Measurements from ENCODE around the gene UBL4A. TPM values are rescaled to one million over a fixed set of nuclear protein-coding genes. Genes with fewer than 3 reads are reported as not detected.

UBL4A gene
- total RNA-seq, 2 donors from 2014 or later, result 37.2 to 53.4 TPM

- H3K9me3 Mint-ChIP-seq, result no peaks in the 10 kb centered on the region
- H3K27me3 Mint-ChIP-seq, result no peaks in the 10 kb centered on the region
- H3K36me3 Mint-ChIP-seq (ENCODE audit: low read depth), result peaks cover 26% of the 10 kb centered on the region
- no peaks in the 10 kb centered on the region for H3K4me1 Mint-ChIP-seq
- ATAC-seq (replicated peaks), result no peak
- no peak overlapping the region for H3K4me3 Mint-ChIP-seq
- H3K27ac Mint-ChIP-seq, result no peak overlapping the region
Measured at GRCh38 chrX:154467556-154467955, 18.9 kb downstream of the UBL4A start.

- no peaks in the 10 kb centered on the region for H3K27me3 Mint-ChIP-seq
Measured at GRCh38 chrX:154466907-154467306, 19.5 kb downstream of the UBL4A start.

GRCh38 chrX:154466036-154466435, 20.4 kb downstream of the UBL4A start:
- H3K4me1 Mint-ChIP-seq, result no peaks in the 10 kb centered on the region
- H3K36me3 Mint-ChIP-seq (ENCODE audit: low read depth), result peaks cover 37% of the 10 kb centered on the region
- ATAC-seq (replicated peaks), result no peak
- H3K4me3 Mint-ChIP-seq, result no peak overlapping the region
- no peaks in the 10 kb centered on the region for H3K9me3 Mint-ChIP-seq
- no peaks in the 10 kb centered on the region for H3K27me3 Mint-ChIP-seq
- no peak overlapping the region for H3K27ac Mint-ChIP-seq

More at GRCh38 chrX:154466907-154467306, 19.5 kb downstream of the UBL4A start:
- Mint-ChIP-seq H3K9me3 (no peaks in the 10 kb centered on the region), H3K4me1 (no peaks in the 10 kb centered on the region), H3K4me3 (no peak overlapping the region), H3K27ac (no peak overlapping the region), H3K36me3 (ENCODE audit: low read depth) (peaks cover 29% of the 10 kb centered on the region)
- no peak for ATAC-seq (replicated peaks)

- Mint-ChIP-seq H3K36me3 (ENCODE audit: low read depth) (peaks cover 38% of the 10 kb centered on the region), H3K27me3 (no peaks in the 10 kb centered on the region), H3K4me3 (no peak overlapping the region), H3K9me3 (no peaks in the 10 kb centered on the region), H3K27ac (no peak overlapping the region), H3K4me1 (no peaks in the 10 kb centered on the region)
- ATAC-seq (replicated peaks), result no peak
Measured at GRCh38 chrX:154465601-154466000, 20.8 kb downstream of the UBL4A start.

- no peaks in the 10 kb centered on the region for H3K27me3 Mint-ChIP-seq
- no peak for ATAC-seq (replicated peaks)
- no peaks in the 10 kb centered on the region for H3K4me1 Mint-ChIP-seq
- peaks cover 30% of the 10 kb centered on the region for H3K36me3 Mint-ChIP-seq (ENCODE audit: low read depth)
- H3K9me3 Mint-ChIP-seq, result no peaks in the 10 kb centered on the region
- H3K27ac Mint-ChIP-seq, result no peak overlapping the region
- H3K4me3 Mint-ChIP-seq, result no peak overlapping the region
Measured at GRCh38 chrX:154464806-154465365, 21.5 kb downstream of the UBL4A start.

GRCh38 chrX:154463611-154464220, 22.7 kb downstream of the UBL4A start:
- no peak for ATAC-seq (replicated peaks)
- Mint-ChIP-seq H3K36me3 (ENCODE audit: low read depth) (peaks cover 28% of the 10 kb centered on the region), H3K27ac (no peak overlapping the region), H3K4me1 (no peaks in the 10 kb centered on the region), H3K9me3 (no peaks in the 10 kb centered on the region), H3K27me3 (no peaks in the 10 kb centered on the region), H3K4me3 (no peak overlapping the region)

- Mint-ChIP-seq H3K27ac (no peak overlapping the region), H3K9me3 (no peaks in the 10 kb centered on the region), H3K36me3 (ENCODE audit: low read depth) (peaks cover 32% of the 10 kb centered on the region), H3K4me3 (no peak overlapping the region), H3K4me1 (no peaks in the 10 kb centered on the region), H3K27me3 (no peaks in the 10 kb centered on the region)
- ATAC-seq (replicated peaks), result no peak
Measured at GRCh38 chrX:154462396-154462795, 24.0 kb downstream of the UBL4A start.

- Mint-ChIP-seq H3K4me3 (peak overlapping the region; percentile 74), H3K9me3 (no peaks in the 10 kb centered on the region), H3K27ac (no peak overlapping the region), H3K36me3 (ENCODE audit: low read depth) (peaks cover 28% of the 10 kb centered on the region), H3K4me1 (no peaks in the 10 kb centered on the region), H3K27me3 (no peaks in the 10 kb centered on the region)
- ATAC-seq (replicated peaks), result no peak
Measured at GRCh38 chrX:154460326-154460725, 26.1 kb downstream of the UBL4A start.

- Mint-ChIP-seq H3K27me3 (no peaks in the 10 kb centered on the region), H3K9me3 (no peaks in the 10 kb centered on the region), H3K36me3 (ENCODE audit: low read depth) (peaks cover 28% of the 10 kb centered on the region), H3K27ac (no peak overlapping the region), H3K4me3 (peak overlapping the region; percentile 74), H3K4me1 (no peaks in the 10 kb centered on the region)
- ATAC-seq (replicated peaks), result no peak
Measured at GRCh38 chrX:154459832-154460231, 26.6 kb downstream of the UBL4A start.

- Mint-ChIP-seq H3K27me3 (no peaks in the 10 kb centered on the region), H3K4me1 (no peaks in the 10 kb centered on the region)
- ATAC-seq (replicated peaks), result peak; percentile 53
Measured at GRCh38 chrX:154458954-154459778, 27.2 kb downstream of the UBL4A start.

GRCh38 chrX:154458116-154458953, 28.1 kb downstream of the UBL4A start, which contains the start of gene PLXNA3:
Gene PLXNA3, plus strand, starts transcription at chrX:154458281. Its CDS starts 1,903 bp downstream, at chrX:154460184.
- Mint-ChIP-seq H3K27ac (peak within 1 kb of the TSS; percentile 92), H3K4me1 (no peaks in the 10 kb centered on the region), H3K4me3 (peak within 1 kb of the TSS; percentile 94), H3K36me3 (ENCODE audit: low read depth) (peaks cover 21% of the 10 kb centered on the region), H3K27me3 (no peaks in the 10 kb centered on the region), H3K9me3 (no peaks in the 10 kb centered on the region)
- peak; percentile 73 for ATAC-seq (replicated peaks)

More at GRCh38 chrX:154458954-154459778, 27.2 kb downstream of the UBL4A start:
- no peaks in the 10 kb centered on the region for H3K9me3 Mint-ChIP-seq
- H3K27ac Mint-ChIP-seq, result peak overlapping the region; percentile 33
- peak overlapping the region; percentile 74 for H3K4me3 Mint-ChIP-seq
- peaks cover 23% of the 10 kb centered on the region for H3K36me3 Mint-ChIP-seq (ENCODE audit: low read depth)

GRCh38 chrX:154457491-154458115, 28.8 kb downstream of the UBL4A start:
- Mint-ChIP-seq H3K4me3 (peak overlapping the region; percentile 94), H3K27me3 (no peaks in the 10 kb centered on the region), H3K9me3 (no peaks in the 10 kb centered on the region), H3K36me3 (ENCODE audit: low read depth) (peaks cover 21% of the 10 kb centered on the region), H3K4me1 (no peaks in the 10 kb centered on the region), H3K27ac (peak overlapping the region; percentile 92)
- peak; percentile 74 for ATAC-seq (replicated peaks)

- no peak for ATAC-seq (replicated peaks)
- Mint-ChIP-seq H3K9me3 (no peaks in the 10 kb centered on the region), H3K27me3 (no peaks in the 10 kb centered on the region), H3K4me1 (no peaks in the 10 kb centered on the region), H3K36me3 (ENCODE audit: low read depth) (peaks cover 29% of the 10 kb centered on the region), H3K4me3 (no peak overlapping the region), H3K27ac (no peak overlapping the region)
Measured at GRCh38 chrX:154452823-154453222, 33.6 kb downstream of the UBL4A start.

- Mint-ChIP-seq H3K27ac (no peak overlapping the region), H3K9me3 (no peaks in the 10 kb centered on the region), H3K4me3 (no peak overlapping the region), H3K36me3 (ENCODE audit: low read depth) (peaks cover 41% of the 10 kb centered on the region), H3K4me1 (no peaks in the 10 kb centered on the region), H3K27me3 (no peaks in the 10 kb centered on the region)
- ATAC-seq (replicated peaks), result no peak
Measured at GRCh38 chrX:154450312-154450711, 36.1 kb downstream of the UBL4A start.
